ENCODE data around the gene MYO7A. TPM values are rescaled to one million over a fixed set of nuclear protein-coding genes. Genes with fewer than 3 reads are reported as not detected.

The MYO7A gene
- total RNA-seq, 1 experiment from 2014 or later, result 0.26 TPM

- peaks cover 7% of the 10 kb centered on the region for H3K4me1 Mint-ChIP-seq (ENCODE audit: insufficient read depth, unreplicated experiment)
- ChIA-PET CTCF (interaction anchor here (0.6 to 7.3 kb wide), 7 partner anchors 12 to 407 kb away, joined by 3 to 52 read pairs (median 5); partner anchors contain the start of gene MYO7A), POLR2A (no interaction called here)
- peaks cover 6% of the 10 kb centered on the region for H3K36me3 Mint-ChIP-seq (ENCODE audit: insufficient read depth, unreplicated experiment)
- no peak for TF ChIP-seq CTCF (IDR thresholded peaks at IDR 0.05; ENCODE audit: unreplicated experiment)
- no peak for DNase-seq (ENCODE audit: unreplicated experiment)
- H3K9me3 Mint-ChIP-seq (ENCODE audit: unreplicated experiment), result no peaks in the 10 kb centered on the region
- H3K4me3 Mint-ChIP-seq (ENCODE audit: unreplicated experiment), result no peak overlapping the region
- H3K27ac Mint-ChIP-seq (ENCODE audit: low read depth, unreplicated experiment), result no peak overlapping the region
- BruUV-seq (replicated peaks), result no TSS peak
- intact Hi-C loops (cut with micrococcal nuclease), result loop anchor here (1.0 kb wide), 1 partner anchor 66 kb away; no protein-coding TSS in a partner anchor
- no peaks in the 10 kb centered on the region for H3K27me3 Mint-ChIP-seq (ENCODE audit: insufficient read depth, unreplicated experiment)
Measured at GRCh38 chr11:77112641-77113381, 15.2 kb upstream of the MYO7A start.

- Mint-ChIP-seq H3K4me3 (ENCODE audit: unreplicated experiment) (no peak overlapping the region), H3K4me1 (ENCODE audit: insufficient read depth, unreplicated experiment) (no peaks in the 10 kb centered on the region), H3K27ac (ENCODE audit: low read depth, unreplicated experiment) (no peak overlapping the region), H3K9me3 (ENCODE audit: unreplicated experiment) (no peaks in the 10 kb centered on the region), H3K27me3 (ENCODE audit: insufficient read depth, unreplicated experiment) (no peaks in the 10 kb centered on the region), H3K36me3 (ENCODE audit: insufficient read depth, unreplicated experiment) (peaks cover 6% of the 10 kb centered on the region)
- DNase-seq (ENCODE audit: unreplicated experiment), result peak; percentile 60
- intact Hi-C loops (cut with micrococcal nuclease), result loop anchor here (1.0 kb wide), 1 partner anchor 66 kb away; no protein-coding TSS in a partner anchor
- no TSS peak for BruUV-seq (replicated peaks)
- ChIA-PET CTCF (interaction anchor here (0.6 to 7.3 kb wide), 8 partner anchors 9 to 406 kb away, joined by 3 to 52 read pairs (median 4); partner anchors contain the start of gene MYO7A), POLR2A (no interaction called here)
- peak; percentile 47 for TF ChIP-seq CTCF (IDR thresholded peaks at IDR 0.05; ENCODE audit: unreplicated experiment)
Measured at GRCh38 chr11:77113382-77114088, 14.5 kb upstream of the MYO7A start.

GRCh38 chr11:77114089-77114463 is 14.0 kb upstream of the MYO7A start:
- TF ChIP-seq CTCF (IDR thresholded peaks at IDR 0.05; ENCODE audit: unreplicated experiment), result no peak
- BruUV-seq (replicated peaks), result no TSS peak
- Mint-ChIP-seq H3K27ac (ENCODE audit: low read depth, unreplicated experiment) (no peak overlapping the region), H3K9me3 (ENCODE audit: unreplicated experiment) (no peaks in the 10 kb centered on the region), H3K36me3 (ENCODE audit: insufficient read depth, unreplicated experiment) (peaks cover 6% of the 10 kb centered on the region), H3K27me3 (ENCODE audit: insufficient read depth, unreplicated experiment) (no peaks in the 10 kb centered on the region), H3K4me1 (ENCODE audit: insufficient read depth, unreplicated experiment) (no peaks in the 10 kb centered on the region), H3K4me3 (ENCODE audit: unreplicated experiment) (no peak overlapping the region)
- no peak for DNase-seq (ENCODE audit: unreplicated experiment)
- CTCF ChIA-PET, result interaction anchor here (0.6 to 7.3 kb wide), 6 partner anchors 10 to 107 kb away, joined by 3 to 52 read pairs (median 4); partner anchors contain the start of gene MYO7A
- intact Hi-C loops (cut with micrococcal nuclease), result no loop called here
- POLR2A ChIA-PET, result no interaction called here

GRCh38 chr11:77115181-77115611 is 12.8 kb upstream of the MYO7A start:
- POLR2A ChIA-PET, result interaction anchor here (0.6 kb wide), 1 partner anchor 386 kb away, joined by 3 read pairs; no protein-coding TSS in a partner anchor
- peak; percentile 20 for TF ChIP-seq CTCF (IDR thresholded peaks at IDR 0.05; ENCODE audit: unreplicated experiment)
- BruUV-seq (replicated peaks), result no TSS peak
- CTCF ChIA-PET, result interaction anchor here (0.6 to 7.3 kb wide), 2 partner anchors 13 to 24 kb away, joined by 3 to 52 read pairs; partner anchors contain the start of gene MYO7A
- Mint-ChIP-seq H3K4me3 (ENCODE audit: unreplicated experiment) (no peak overlapping the region), H3K27ac (ENCODE audit: low read depth, unreplicated experiment) (no peak overlapping the region), H3K9me3 (ENCODE audit: unreplicated experiment) (no peaks in the 10 kb centered on the region), H3K36me3 (ENCODE audit: insufficient read depth, unreplicated experiment) (peaks cover 6% of the 10 kb centered on the region), H3K27me3 (ENCODE audit: insufficient read depth, unreplicated experiment) (no peaks in the 10 kb centered on the region), H3K4me1 (ENCODE audit: insufficient read depth, unreplicated experiment) (no peaks in the 10 kb centered on the region)
- no peak for DNase-seq (ENCODE audit: unreplicated experiment)
- intact Hi-C loops (cut with micrococcal nuclease), result no loop called here

All from MCF 10A (cell line).